Measurements from ENCODE around the gene SESTD1. TPM values are rescaled to one million over a fixed set of nuclear protein-coding genes. Genes with fewer than 3 reads are reported as not detected.

Gene SESTD1
- total RNA-seq (2014; rRNA removed; shearing (Covaris generic)): 16.6 and 18.8 TPM in 2 replicates

DNA sequence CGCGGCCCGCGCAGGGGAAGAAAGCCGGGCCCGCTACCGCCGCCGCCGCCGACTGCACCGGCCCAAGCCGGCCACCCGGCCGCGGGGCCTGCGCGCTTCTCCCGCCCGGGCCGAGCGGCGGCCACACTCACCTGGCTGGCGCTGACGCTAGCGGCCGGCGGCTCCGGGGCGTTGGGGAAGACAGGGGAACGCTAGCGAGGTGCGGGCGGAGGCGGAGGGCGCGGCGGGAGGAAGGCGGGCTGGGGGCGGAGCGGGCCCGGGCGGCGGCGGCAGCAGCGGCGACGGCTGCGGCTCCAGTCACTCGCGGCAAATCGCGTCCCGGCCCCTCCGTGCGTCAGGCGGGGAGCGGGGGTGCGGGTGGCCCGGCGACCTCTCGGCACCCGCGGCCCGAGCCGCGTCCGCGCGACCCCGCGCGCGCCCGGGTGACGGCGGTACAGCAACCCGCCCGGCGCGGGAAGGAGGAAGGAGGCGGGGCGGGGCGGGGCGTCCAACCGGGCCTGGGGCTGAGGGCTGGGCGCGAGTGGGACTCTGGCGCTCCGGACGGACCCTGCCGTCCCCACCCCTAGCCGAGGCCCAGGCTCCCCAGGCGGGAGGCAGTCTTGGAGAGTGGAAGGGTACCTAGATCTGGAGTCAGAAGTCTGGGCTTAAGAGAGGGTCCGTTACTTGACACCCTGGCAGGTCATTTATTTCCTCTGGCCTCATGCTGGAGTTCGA, at the start of gene SESTD1:
TSS of gene SESTD1 (minus strand) at position 465 of the 714 bp plus-strand sequence. CDS start 72,991 bp downstream, outside the sequence.
- peak; percentile 58 for DNase-seq (ENCODE audit: low read depth)

DNA sequence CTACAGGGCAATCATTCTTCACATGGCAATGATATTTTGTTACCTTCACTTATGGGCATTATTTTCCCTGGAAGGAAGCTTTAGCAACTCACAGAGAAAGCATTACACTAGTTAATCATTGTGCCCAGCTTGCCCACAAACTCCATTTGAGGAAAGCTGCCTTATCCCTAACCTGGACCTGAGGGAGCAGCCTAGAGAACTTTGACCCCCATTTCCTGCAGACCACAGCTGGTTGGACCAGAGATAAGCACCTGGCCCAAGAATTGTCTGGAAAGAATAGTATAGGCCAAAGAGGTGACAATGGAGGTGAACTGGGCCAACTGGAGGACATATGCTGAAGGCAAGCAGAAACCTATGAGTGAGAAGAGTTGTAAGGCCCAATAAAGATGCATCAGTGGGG, 48.4 kb upstream of the SESTD1 start:
- DNase-seq (ENCODE audit: low read depth): no peak

DNA sequence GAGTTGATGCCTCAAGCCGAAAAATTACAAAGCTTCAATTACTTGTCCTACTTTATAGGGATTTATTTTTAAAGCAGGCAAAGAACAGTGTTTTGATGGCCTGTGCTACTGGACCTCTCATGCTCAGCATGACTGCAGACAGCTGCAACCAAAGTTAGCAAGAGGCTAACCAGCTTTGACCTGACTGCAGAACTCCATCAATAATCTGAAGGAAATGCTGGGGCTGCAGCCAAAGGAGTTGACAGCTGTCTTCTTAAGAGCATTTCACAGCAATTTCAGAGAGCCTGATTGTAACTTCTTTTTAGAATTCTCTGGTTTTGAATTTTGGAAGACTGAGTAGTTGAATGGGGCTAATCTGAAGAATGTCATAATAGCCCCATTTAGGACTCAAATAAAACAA, 46.5 kb upstream of the SESTD1 start:
- no peak for DNase-seq (ENCODE audit: low read depth)

DNA sequence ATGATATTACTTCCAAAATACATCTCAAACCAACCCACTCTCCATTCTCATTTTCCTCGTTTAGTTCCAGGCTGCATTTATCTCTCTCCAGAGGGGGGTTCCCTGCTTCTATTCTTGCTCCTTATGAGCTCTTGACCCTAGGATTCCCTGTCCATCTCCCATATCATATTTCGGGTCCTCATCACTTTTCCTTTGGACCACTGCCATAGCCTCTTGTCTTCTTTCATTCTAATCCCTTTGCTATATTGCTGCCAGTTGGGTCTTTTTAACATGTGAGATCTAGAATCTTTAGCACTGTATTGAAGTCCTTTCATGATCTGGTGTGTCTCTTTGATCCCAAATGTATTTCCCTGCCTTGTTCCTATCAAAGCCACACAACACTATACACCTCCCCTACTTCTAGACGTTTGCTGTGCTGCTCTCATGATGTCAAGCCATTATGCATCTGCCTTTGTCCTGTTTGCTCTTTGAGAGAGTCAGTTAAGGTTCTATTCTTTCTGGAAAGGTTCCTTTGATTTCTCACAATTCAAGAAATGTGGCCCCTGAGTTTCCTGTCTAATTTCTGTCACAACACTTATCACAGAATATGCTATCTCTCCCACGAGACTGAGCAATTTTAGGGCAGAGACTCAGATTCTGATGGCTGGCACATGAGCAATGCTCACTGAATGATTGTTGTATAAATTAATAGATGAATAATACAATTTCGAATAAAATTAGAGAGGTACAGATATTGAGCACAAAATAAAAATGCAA, 43.2 kb upstream of the SESTD1 start:
- no peak for DNase-seq (ENCODE audit: low read depth)

DNA sequence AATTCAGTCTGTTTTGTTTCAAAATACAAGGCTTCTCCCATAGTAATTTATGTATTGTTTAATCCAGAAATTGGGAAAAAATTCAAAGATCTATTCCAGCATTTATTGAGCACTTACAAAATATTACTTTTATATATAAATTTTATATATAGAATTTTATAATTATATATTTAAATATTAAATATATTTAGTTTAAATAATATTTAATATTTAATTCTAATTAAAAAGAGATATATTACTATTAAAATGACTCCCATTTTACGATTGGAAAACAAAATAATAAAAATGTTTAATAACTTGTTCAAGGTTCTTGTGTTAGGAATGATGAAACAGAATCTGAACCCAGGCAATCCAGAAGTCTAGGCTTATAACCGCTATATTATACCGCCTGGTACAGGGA, 40.5 kb upstream of the SESTD1 start:
- DNase-seq (ENCODE audit: low read depth): no peak

DNA sequence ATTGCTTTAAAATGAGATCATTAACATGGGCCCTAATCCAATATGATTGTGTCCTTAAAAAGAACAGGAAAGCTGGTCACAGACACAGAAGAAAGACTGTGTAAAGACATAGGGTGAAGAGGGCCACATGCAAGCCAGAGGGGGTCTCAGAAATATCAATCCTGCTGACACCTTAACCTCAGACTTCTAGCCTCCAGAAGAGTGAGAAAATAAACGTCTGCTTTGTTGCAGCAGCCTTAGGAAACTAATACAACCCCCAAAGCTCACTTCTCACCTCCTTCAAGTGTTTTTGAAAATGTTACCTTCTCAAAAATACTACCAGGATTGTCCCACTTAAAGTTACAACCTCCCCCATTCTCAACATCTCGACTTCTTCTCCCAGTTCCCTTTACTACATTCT, 39.8 kb upstream of the SESTD1 start:
- no peak for DNase-seq (ENCODE audit: low read depth)

DNA sequence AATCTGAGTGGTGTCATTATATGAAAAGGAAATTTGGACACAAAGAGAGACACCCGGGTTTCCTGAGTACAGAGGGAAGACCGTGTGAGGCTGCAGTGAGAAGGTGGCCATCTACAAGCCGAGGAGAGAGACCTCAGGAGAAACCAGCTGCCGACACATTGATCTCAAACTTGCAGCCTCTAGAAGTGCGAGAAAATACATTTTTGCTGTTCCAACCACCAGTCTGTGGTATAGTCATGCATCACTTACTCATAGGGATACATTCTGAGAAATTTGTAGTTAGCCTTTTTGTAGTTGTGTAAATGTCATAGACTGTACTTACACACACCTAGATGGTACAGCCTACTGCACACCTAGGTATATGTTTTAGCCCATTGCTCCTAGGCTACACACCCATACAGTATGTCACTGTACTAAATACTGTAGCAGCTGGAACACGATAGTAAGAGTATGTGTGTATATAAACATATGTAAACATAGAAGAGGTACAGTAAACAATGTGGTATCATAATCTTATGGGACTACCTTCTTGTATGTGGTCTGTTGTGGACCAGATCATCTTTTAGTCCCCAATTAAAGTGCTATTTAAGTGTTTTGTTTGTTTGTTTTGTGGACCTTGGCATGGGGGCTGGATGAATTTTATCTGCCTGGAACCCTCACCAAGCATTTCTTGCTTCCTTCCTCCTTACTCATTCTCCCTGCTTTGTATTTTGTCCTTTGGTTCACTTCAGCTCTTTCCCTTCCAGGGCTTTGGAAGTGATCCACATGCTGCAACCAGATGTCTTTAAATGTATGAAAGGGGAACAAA, 38.3 kb upstream of the SESTD1 start:
- DNase-seq (ENCODE audit: low read depth): no peak

DNA sequence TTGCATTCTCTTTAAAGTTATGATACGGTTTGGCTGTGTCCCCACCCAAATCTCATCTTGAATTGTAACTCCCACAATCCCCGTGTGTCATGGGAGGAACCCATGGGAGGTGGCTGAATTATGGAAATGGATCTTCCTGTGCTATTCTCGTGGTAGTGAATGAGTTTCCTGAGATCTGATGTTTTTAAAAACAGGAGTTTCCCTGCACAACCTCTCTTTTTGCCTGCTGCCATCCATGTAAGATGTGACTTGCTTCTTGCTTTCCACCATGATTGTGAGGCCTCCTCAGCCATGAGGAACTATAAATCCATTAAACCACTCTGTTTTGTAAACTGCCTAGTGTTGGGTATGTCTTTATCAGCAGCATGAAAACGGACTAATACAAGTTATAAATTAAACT, 37.5 kb upstream of the SESTD1 start:
- no peak for DNase-seq (ENCODE audit: low read depth)

GRCh38 chr2:179298666-179299065, 34.0 kb upstream of the SESTD1 start:
- no peak for DNase-seq (ENCODE audit: low read depth)

GRCh38 chr2:179297927-179298326, 33.3 kb upstream of the SESTD1 start:
- DNase-seq (ENCODE audit: low read depth): no peak

DNA sequence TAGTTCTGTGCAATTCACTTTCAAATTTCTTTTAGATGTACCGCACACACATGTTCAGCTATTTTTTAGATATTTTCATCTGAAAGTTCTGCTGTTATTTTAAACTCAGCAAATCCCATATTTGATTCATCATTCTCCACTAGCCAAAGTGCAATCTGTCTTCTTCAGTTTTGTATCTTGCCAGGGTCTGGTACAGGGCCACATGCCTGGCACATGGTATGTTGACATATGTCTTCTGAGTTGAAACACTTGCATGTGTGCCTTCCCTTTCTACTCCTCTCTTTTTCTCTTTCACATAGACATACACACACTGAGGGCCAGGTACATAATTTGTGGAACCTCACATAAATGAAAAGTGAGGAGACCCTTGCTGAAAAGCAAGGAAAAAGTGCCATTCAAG, 25.7 kb upstream of the SESTD1 start:
- no peak for DNase-seq (ENCODE audit: low read depth)

GRCh38 chr2:179285060-179285459, 20.4 kb upstream of the SESTD1 start:
- no peak for DNase-seq (ENCODE audit: low read depth)

DNA sequence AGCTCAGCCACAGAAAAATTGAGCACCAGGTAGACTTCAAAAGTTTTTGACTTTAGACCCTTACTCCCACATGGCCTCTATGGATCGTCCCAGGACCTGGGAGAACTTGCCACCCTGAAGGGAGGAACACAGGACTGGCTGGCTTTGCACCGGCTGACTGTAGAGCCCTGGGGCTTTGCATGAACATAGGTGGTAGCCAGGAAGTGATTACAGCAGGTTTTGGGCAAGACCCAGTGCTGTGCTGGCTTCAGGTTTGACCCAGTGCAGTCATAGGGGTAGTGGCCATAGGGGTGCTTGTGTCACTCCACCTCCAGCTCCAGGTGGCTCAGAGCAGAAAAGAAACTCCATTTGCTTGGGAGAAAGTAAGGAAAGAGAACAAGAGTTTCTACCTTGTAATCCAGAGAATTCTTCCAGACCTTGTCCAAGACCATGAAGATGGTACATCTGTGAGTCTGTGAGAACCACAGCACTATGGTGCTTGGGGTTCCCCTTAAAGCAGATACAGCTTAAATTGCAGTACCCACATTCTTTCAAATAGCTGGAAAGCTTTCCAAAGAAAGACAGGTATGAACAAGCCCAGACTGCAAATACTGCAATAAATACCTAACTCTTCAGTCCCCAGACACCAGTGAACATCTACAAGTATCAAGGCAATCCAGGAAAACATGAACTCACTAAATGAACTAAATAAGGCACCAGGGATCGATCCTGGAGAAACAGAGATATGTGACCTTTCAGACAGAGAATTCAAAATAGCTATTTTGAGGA, 13.0 kb upstream of the SESTD1 start:
- DNase-seq (ENCODE audit: low read depth): no peak

- no peak for DNase-seq (ENCODE audit: low read depth)
Measured at GRCh38 chr2:179275253-179276012, 10.8 kb upstream of the SESTD1 start.

- no peak for DNase-seq (ENCODE audit: low read depth)
Measured at GRCh38 chr2:179274749-179275148, 10.1 kb upstream of the SESTD1 start.

DNA sequence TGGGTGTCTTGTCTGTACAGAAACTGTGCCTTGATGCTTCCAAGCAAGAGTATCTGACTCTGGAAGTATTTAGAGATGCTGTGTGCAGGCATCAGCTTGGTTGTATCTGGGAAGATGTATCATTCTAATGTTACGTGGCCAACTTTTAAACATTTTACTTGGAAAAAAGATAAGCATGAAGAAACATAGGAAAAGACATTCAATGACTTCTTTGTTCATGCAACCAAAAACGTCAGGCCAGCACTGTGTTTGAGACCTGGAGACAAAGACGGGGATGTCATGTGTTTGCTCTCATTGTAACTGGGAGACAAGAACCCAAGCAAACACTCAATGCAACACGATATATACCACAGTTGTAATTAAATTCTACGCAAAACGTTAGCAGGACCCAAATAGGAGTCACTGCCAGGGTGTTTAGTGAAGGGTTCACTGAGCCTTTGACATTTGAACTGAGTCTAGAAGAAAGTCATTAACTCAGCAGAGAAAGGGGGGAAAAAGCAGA, 8.9 kb upstream of the SESTD1 start:
- DNase-seq (ENCODE audit: low read depth): no peak

GRCh38 chr2:179272406-179273192, 8.0 kb upstream of the SESTD1 start:
- DNase-seq (ENCODE audit: low read depth): peak; percentile 6

GRCh38 chr2:179270689-179271088, 6.1 kb upstream of the SESTD1 start:
- DNase-seq (ENCODE audit: low read depth): no peak

DNA sequence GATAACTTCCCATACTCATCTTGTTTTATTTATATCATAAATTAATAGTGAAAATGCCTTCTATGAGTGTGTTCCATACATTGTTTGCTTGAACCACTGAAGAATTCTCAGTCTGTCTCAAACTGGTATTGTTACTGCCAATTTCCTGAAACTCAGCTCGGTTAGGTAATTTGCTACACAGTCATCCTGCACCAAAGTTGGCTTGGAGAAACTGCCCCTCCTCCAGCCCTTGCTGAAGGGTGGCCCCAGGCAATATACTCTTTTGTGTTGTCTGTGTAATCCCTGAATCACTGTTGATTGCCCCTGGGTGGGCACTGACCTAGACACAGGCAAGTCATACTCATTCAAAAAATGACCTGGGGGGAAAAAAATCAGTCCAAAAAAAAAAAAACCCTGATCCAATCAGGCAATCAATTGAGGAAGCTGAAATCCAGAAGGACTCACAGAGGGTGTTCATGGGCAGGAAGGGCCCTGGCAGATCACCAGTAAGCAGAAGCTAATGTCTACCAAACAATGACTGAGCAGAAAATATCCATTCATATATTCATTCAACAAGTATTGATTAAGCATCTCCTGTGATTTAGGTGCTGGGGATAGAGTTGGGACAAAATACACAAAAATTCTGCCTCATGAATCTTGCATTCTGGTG, 3.8 kb upstream of the SESTD1 start:
- peak; percentile 64 for DNase-seq (ENCODE audit: low read depth)
